Neural cell (in vitro differentiated cells): ENCODE measurements around the gene SACS. TPM values are rescaled to one million over a fixed set of nuclear protein-coding genes. Genes with fewer than 3 reads are reported as not detected.

Experiments used
- H2AFZ ChIP-seq: fragments of 200-600, 300-800 bp; sonication (generic), shearing (Covaris generic); 2 replicates; pipeline ENCODE4 v1.6.0; 2014; ENCODE audit warnings: low read depth, mild to moderate bottlenecking, antibody characterized with exemption, low read length, moderate library complexity
- H3F3A ChIP-seq: fragments of 200-600 bp; shearing (Covaris generic); 2 replicates; pipeline ENCODE4 v1.6.1; 2016; ENCODE audit warnings: mild to moderate bottlenecking, moderate library complexity, mixed read lengths, antibody characterized with exemption, low read length; ENCODE audit not compliant: insufficient read depth, poor library complexity, severe bottlenecking
- H3K27ac ChIP-seq: fragments of 200-600, 300-800 bp; sonication (generic), shearing (Covaris generic); 2 replicates; pipeline ENCODE4 v1.5.1; 2014; ENCODE audit warnings: mild to moderate bottlenecking, low read length, moderate library complexity
- H3K27me3 ChIP-seq: fragments of 300-800, 200-600 bp; sonication (generic), shearing (Covaris generic); 2 replicates; pipeline ENCODE4 v1.6.0; 2014; ENCODE audit warnings: mild to moderate bottlenecking, low read depth, low read length, moderate library complexity; ENCODE audit not compliant: insufficient read depth
- H3K36me3 ChIP-seq: fragments of 300-800, 200-600 bp; sonication (generic), shearing (Covaris generic); 2 replicates; pipeline ENCODE4 v1.5.1; 2014; ENCODE audit warnings: mild to moderate bottlenecking, antibody characterized with exemption, low read length, moderate library complexity; ENCODE audit not compliant: insufficient read depth
- H3K4me2 ChIP-seq: fragments of 300-800, 200-600 bp; sonication (generic), shearing (Covaris generic); 2 replicates; pipeline ENCODE4 v1.6.0; 2014; ENCODE audit warnings: mild to moderate bottlenecking, low read length
- H3K4me3 ChIP-seq: fragments of 300-800, 200-600 bp; sonication (generic), shearing (Covaris generic); 2 replicates; pipeline ENCODE4 v1.5.1; 2014; ENCODE audit warnings: mild to moderate bottlenecking, low read length, moderate library complexity
- H3K79me2 ChIP-seq: fragments of 200-600 bp; shearing (Covaris generic); replicated peaks from 2 replicates; pipeline ENCODE4 v1.6.0; 2014; ENCODE audit warnings: mild to moderate bottlenecking, low read length, moderate library complexity; ENCODE audit not compliant: insufficient read depth
- H3K9ac ChIP-seq: fragments of 300-800, 200-600 bp; sonication (generic), shearing (Covaris generic); 2 replicates; pipeline ENCODE4 v1.6.1; 2016; ENCODE audit warnings: mild to moderate bottlenecking, low read length, mixed read lengths
- H3K9me2 ChIP-seq: fragments of 200-600 bp; shearing (Covaris generic); 2 replicates; pipeline ENCODE4 v1.6.1; 2016; ENCODE audit warnings: mild to moderate bottlenecking, low read length, mixed read lengths; ENCODE audit not compliant: insufficient read depth
- H3K9me3 ChIP-seq: fragments of 200-600, 300-800 bp; sonication (generic), shearing (Covaris generic); 2 replicates; pipeline ENCODE4 v1.6.1; 2016; ENCODE audit warnings: mild to moderate bottlenecking, mixed run types, low read length, moderate library complexity, mixed read lengths
- H4K20me1 ChIP-seq: fragments of 200-600 bp; shearing (Covaris generic); 2 replicates; pipeline ENCODE4 v1.6.1; 2016; ENCODE audit warnings: mild to moderate bottlenecking, mixed run types; ENCODE audit not compliant: insufficient read depth
- CTCF ChIP-seq: fragments of 450-650 bp; IDR thresholded peaks from 2 replicates; pipeline ENCODE4 v1.5.1; 2014; ENCODE audit warnings: antibody characterized with exemption, mild to moderate bottlenecking, moderate library complexity; ENCODE audit not compliant: poor library complexity, severe bottlenecking
- EP300 ChIP-seq: fragments of 450-650 bp; conservative IDR thresholded peaks from 2 replicates; pipeline ENCODE4 v1.6.1; 2014; ENCODE audit warnings: antibody characterized with exemption, mild to moderate bottlenecking, moderate library complexity; ENCODE audit not compliant: poor library complexity, severe bottlenecking
- EZH2 ChIP-seq: fragments of 200-600, 300-800 bp; shearing (Covaris generic), sonication (generic); IDR thresholded peaks from 2 replicates; pipeline ENCODE4 v1.6.1; 2014; ENCODE audit warnings: antibody characterized with exemption, low read length, borderline replicate concordance, mild to moderate bottlenecking; ENCODE audit not compliant: insufficient read depth, poor library complexity, severe bottlenecking
- MXI1 ChIP-seq: fragments of 450-650 bp; conservative IDR thresholded peaks from 2 replicates; pipeline ENCODE4 v1.6.1; 2014; ENCODE audit warnings: antibody characterized with exemption, mild to moderate bottlenecking; ENCODE audit not compliant: poor library complexity, severe bottlenecking
- POLR2AphosphoS5 ChIP-seq: IDR thresholded peaks from 2 replicates; pipeline ENCODE4 v1.6.1; 2012
- RAD21 ChIP-seq: fragments of 450-650 bp; conservative IDR thresholded peaks from 2 replicates; pipeline ENCODE4 v1.6.1; 2014; ENCODE audit warnings: antibody characterized with exemption, mild to moderate bottlenecking, moderate library complexity
- SMC3 ChIP-seq: fragments of 450-650 bp; conservative IDR thresholded peaks from 2 replicates; pipeline ENCODE4 v1.6.1; 2014; ENCODE audit warnings: antibody characterized with exemption, mild to moderate bottlenecking, moderate library complexity; ENCODE audit not compliant: poor library complexity
- TAF1 ChIP-seq: IDR thresholded peaks from 2 replicates; pipeline ENCODE4 v1.6.1; 2012; ENCODE audit warnings: low read depth
- polyA plus RNA-seq: library from polyadenylated mRNA; depleted of rRNA; stranded (reverse); fragments of >200 nt; gene quantifications from 2 replicates; pipeline ENCODE4 v1.2.3, GENCODE V29; 2014
- TF ChIP-seq, protein P1 (sequence below): IDR thresholded peaks from 2 replicates; pipeline ENCODE4 v1.6.1; 2012; ENCODE audit warnings: borderline replicate concordance

Gene SACS
- polyA plus RNA-seq, 1 donor from 2014 or later = 24.1 TPM

- Histone ChIP-seq H3K4me2 (no peak overlapping the region), H3K4me3 (no peak overlapping the region), H3K79me2 (peaks cover 21% of the 10 kb centered on the region), H2AFZ (no peak overlapping the region), H3K27ac (no peak overlapping the region), H3K27me3 (no peaks in the 10 kb centered on the region), H3K9ac (no peak overlapping the region), H3K9me2 (no peaks in the 10 kb centered on the region), H3K36me3 (no peaks in the 10 kb centered on the region), H4K20me1 (no peaks in the 10 kb centered on the region), H3F3A (no peaks in the 10 kb centered on the region), H3K9me3 (no peaks in the 10 kb centered on the region)
- TF ChIP-seq RAD21 (no peak), CTCF (no peak), MXI1 (no peak), EZH2 (no peak), SMC3 (no peak), TAF1 (no peak), EP300 (no peak), POLR2AphosphoS5 (no peak)
- TF ChIP-seq, protein P1, sequence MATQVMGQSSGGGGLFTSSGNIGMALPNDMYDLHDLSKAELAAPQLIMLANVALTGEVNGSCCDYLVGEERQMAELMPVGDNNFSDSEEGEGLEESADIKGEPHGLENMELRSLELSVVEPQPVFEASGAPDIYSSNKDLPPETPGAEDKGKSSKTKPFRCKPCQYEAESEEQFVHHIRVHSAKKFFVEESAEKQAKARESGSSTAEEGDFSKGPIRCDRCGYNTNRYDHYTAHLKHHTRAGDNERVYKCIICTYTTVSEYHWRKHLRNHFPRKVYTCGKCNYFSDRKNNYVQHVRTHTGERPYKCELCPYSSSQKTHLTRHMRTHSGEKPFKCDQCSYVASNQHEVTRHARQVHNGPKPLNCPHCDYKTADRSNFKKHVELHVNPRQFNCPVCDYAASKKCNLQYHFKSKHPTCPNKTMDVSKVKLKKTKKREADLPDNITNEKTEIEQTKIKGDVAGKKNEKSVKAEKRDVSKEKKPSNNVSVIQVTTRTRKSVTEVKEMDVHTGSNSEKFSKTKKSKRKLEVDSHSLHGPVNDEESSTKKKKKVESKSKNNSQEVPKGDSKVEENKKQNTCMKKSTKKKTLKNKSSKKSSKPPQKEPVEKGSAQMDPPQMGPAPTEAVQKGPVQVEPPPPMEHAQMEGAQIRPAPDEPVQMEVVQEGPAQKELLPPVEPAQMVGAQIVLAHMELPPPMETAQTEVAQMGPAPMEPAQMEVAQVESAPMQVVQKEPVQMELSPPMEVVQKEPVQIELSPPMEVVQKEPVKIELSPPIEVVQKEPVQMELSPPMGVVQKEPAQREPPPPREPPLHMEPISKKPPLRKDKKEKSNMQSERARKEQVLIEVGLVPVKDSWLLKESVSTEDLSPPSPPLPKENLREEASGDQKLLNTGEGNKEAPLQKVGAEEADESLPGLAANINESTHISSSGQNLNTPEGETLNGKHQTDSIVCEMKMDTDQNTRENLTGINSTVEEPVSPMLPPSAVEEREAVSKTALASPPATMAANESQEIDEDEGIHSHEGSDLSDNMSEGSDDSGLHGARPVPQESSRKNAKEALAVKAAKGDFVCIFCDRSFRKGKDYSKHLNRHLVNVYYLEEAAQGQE = no peak
These were observed 3.2 kb upstream of the SACS start for GRCh38 chr13:23436680-23437079.

- Histone ChIP-seq H3K4me3 (no peak overlapping the region), H3K9me2 (no peaks in the 10 kb centered on the region)
These were observed 989 bp upstream of the SACS start for GRCh38 chr13:23434491-23434890.

More at GRCh38 chr13:23434491-23434890, 989 bp upstream of the SACS start:
- Histone ChIP-seq H3K27ac (no peak overlapping the region), H3K9me3 (no peaks in the 10 kb centered on the region), H3F3A (no peaks in the 10 kb centered on the region), H3K4me2 (no peak overlapping the region), H3K36me3 (no peaks in the 10 kb centered on the region), H3K79me2 (peaks cover 43% of the 10 kb centered on the region), H2AFZ (no peak overlapping the region), H3K9ac (no peak overlapping the region), H4K20me1 (no peaks in the 10 kb centered on the region), H3K27me3 (no peaks in the 10 kb centered on the region)
- TF ChIP-seq POLR2AphosphoS5 = no peak
- no peak for TF ChIP-seq MXI1
- no peak for TF ChIP-seq CTCF
- TF ChIP-seq, protein P1 = no peak
- no peak for TF ChIP-seq RAD21
- TF ChIP-seq SMC3 = no peak
- TF ChIP-seq EP300 = no peak
- TF ChIP-seq TAF1 = no peak
- TF ChIP-seq EZH2 = no peak
